Pancreas (tissue), 10 donors: ENCODE data around the gene SF3A1. TPM values are rescaled to one million over a fixed set of nuclear protein-coding genes. Genes with fewer than 3 reads are reported as not detected.

Experiments
- ATAC-seq, 4 donors: fragments of 200-7000 bp; cut with Tn5 transposase; one replicate each; pipeline versions ENCODE4 v1.8.0 to v1.9.1; 2020; ENCODE audit warnings: mild to moderate bottlenecking in 4 of 4, moderate library complexity in 4 of 4
- DNase-seq, 6 donors: peaks; one replicate each; pipeline ENCODE4 v3.0.0-alpha.2; 2020
- FAIRE-seq: peaks from 2 replicates; lab custom pipeline; 2012; peaks lifted over from hg19 to GRCh38; lab: Jason Lieb, UNC
- H3K27ac ChIP-seq, 4 donors: fragments of 200-600 bp; sonication (generic); 1 replicate in 3 of 4; 2 replicates in 1 of 4; pipeline versions ENCODE4 v1.5.0 to v1.8.0; 2020
- H3K27me3 ChIP-seq, 4 donors: fragments of 200-600 bp; one replicate each; pipeline ENCODE4 v1.8.0; 2021
- H3K36me3 ChIP-seq, 3 donors: fragments of 200-600 bp; sonication (generic) in 1 of 3; one replicate each; pipeline versions ENCODE4 v1.5.0 to v1.8.0; 2020 to 2021
- H3K4me1 ChIP-seq, 3 donors: fragments of 200-600 bp; one replicate each; pipeline ENCODE4 v1.8.0; 2021
- H3K4me3 ChIP-seq, 4 donors: fragments of 200-600 bp; sonication (generic) in 2 of 4; one replicate each; pipeline versions ENCODE4 v1.5.0 to v1.8.0; 2020 to 2021
- H3K9me3 ChIP-seq, 4 donors: fragments of 200-600 bp; one replicate each; pipeline ENCODE4 v1.8.0; 2021
- CTCF ChIP-seq, 4 donors: fragments of 200-600 bp; sonication (generic) in 3 of 4; IDR thresholded peaks; one replicate each; pipeline versions ENCODE4 v1.5.0 to v1.8.0; 2021; ENCODE audit warnings: antibody characterized with exemption in 4 of 4
- WGBS, 2 donors: extraction: QIAGEN DNeasy Blood & Tissue Kit; methylation state at CpG; one replicate each; pipeline ENCODE4 v1.1.7; 2013; 5-methylcytosine and 5-hydroxymethylcytosine counted together
- intact Hi-C, 3 donors: fragments of 100-400 bp; cut with DNase I; formaldehyde crosslinking; loops; one replicate each; pipeline versions ENCODE4 v1.11.1 to v1.14.2; 2022
- polyA plus RNA-seq, 2 donors: library from polyadenylated mRNA; stranded (reverse); fragments of 200-250 nt; gene quantifications; one replicate each; pipeline ENCODE4 v1.2.3, GENCODE V29; 2013
- total RNA-seq, 6 donors: library from RNA; stranded (reverse); fragmentation: NEBNext Ultra II Directional in 4 of 6; extraction: Animal tissue kit (Norgen Biotek cat#: 25700) in 4 of 6; gene quantifications; one replicate each; pipeline versions ENCODE4 v1.2.1 to v1.2.4, GENCODE V29; 2021 to 2023
- donor health status: healthy with polysubstance abuse.
- donor health status: DM: no; HTN: no; CAD: no; lungs with moderate emphysema.
- donor health status: DM: no; HTN: no; CAD: no.
- donor health status: control.
- donor health status: control.
- donor health status: Bipolar disorder and iron deficiency.
- donor health status: DM: yes; HTN: yes; CAD: no.
- donor health status: DM: no; HTN: no; CAD: no.
- donor health status: DM: no; HTN: no; CAD: no.
- donor health status: DM: yes; HTN: yes; CAD: no.

Gene SF3A1
- total and polyA plus RNA-seq, 8 donors = 19.2 to 102 (median 85.8) TPM

GRCh38 chr22:30351226-30351625 lies 5.5 kb downstream of the SF3A1 start:
- 96% methylated on average over 3 of the region's 3 CpGs for WGBS, 2 donors
- peaks cover 0 to 35% (median 15%) of the 10 kb centered on the region in 3 donors for H3K36me3 ChIP-seq
- H3K27ac ChIP-seq = no peak overlapping the region
- DNase-seq (no peak), ATAC-seq (no peak), FAIRE-seq (no peak)
- TF ChIP-seq CTCF (IDR thresholded peaks at IDR 0.05) = no peak
- H3K4me1 ChIP-seq = peaks cover 0 to 22% (median 10%) of the 10 kb centered on the region in 3 donors
- H3K9me3 ChIP-seq = no peaks in the 10 kb centered on the region
- intact Hi-C loops = no loop called here
- no peak overlapping the region for H3K4me3 ChIP-seq
- no peaks in the 10 kb centered on the region for H3K27me3 ChIP-seq

GRCh38 chr22:30348809-30349208 lies 7.9 kb downstream of the SF3A1 start:
- intact Hi-C loops = no loop called here
- WGBS, 2 donors = 90 to 92% methylated on average over 4 of the region's 4 CpGs
- ATAC-seq (no peak), DNase-seq (no peak), FAIRE-seq (no peak)
- H3K36me3 ChIP-seq = peaks cover 8 to 59% (median 35%) of the 10 kb centered on the region in 3 donors
- H3K27me3 ChIP-seq = no peaks in the 10 kb centered on the region
- no peak overlapping the region for H3K27ac ChIP-seq
- peaks cover 0 to 4% (median 0%) of the 10 kb centered on the region in 3 donors for H3K4me1 ChIP-seq
- TF ChIP-seq CTCF (IDR thresholded peaks at IDR 0.05) = no peak
- no peak overlapping the region for H3K4me3 ChIP-seq
- H3K9me3 ChIP-seq = no peaks in the 10 kb centered on the region

GRCh38 chr22:30348404-30348803 lies 8.3 kb downstream of the SF3A1 start:
- Histone ChIP-seq H3K27ac (no peak overlapping the region), H3K4me1 (no peaks in the 10 kb centered on the region), H3K27me3 (no peaks in the 10 kb centered on the region), H3K36me3 (peaks cover 8 to 63% (median 39%) of the 10 kb centered on the region in 3 donors), H3K4me3 (no peak overlapping the region), H3K9me3 (no peaks in the 10 kb centered on the region)
- no peak for FAIRE-seq
- DNase-seq = no peak
- no peak for TF ChIP-seq CTCF (IDR thresholded peaks at IDR 0.05)
- no peak for ATAC-seq
- intact Hi-C loops = no loop called here
- 88 to 94% methylated on average over 4 of the region's 4 CpGs for WGBS, 2 donors

- Histone ChIP-seq H3K27me3 (no peaks in the 10 kb centered on the region), H3K4me1 (no peaks in the 10 kb centered on the region), H3K36me3 (peaks cover 14 to 68% (median 41%) of the 10 kb centered on the region in 3 donors), H3K27ac (no peak overlapping the region), H3K9me3 (no peaks in the 10 kb centered on the region), H3K4me3 (no peak overlapping the region)
- intact Hi-C loops = no loop called here
- no peak for TF ChIP-seq CTCF (IDR thresholded peaks at IDR 0.05)
- DNase-seq (no peak), FAIRE-seq (no peak), ATAC-seq (no peak)
- 65 to 74% methylated on average over 5 of the region's 5 CpGs for WGBS, 2 donors
Measured at GRCh38 chr22:30347255-30347892, 9.3 kb downstream of the SF3A1 start.

- H3K9me3 ChIP-seq = no peaks in the 10 kb centered on the region
- H3K4me1 ChIP-seq = no peaks in the 10 kb centered on the region
- H3K27me3 ChIP-seq = no peaks in the 10 kb centered on the region
- WGBS, 2 donors = 87 to 90% methylated on average over 13 of the region's 13 CpGs
- no peak overlapping the region for H3K27ac ChIP-seq
- ATAC-seq = no peak
- no peak for FAIRE-seq
- H3K4me3 ChIP-seq = no peak overlapping the region
- intact Hi-C loops = no loop called here
- DNase-seq = no peak
- no peak for TF ChIP-seq CTCF (IDR thresholded peaks at IDR 0.05)
- peaks cover 23 to 73% (median 59%) of the 10 kb centered on the region in 3 donors for H3K36me3 ChIP-seq
Measured at GRCh38 chr22:30344447-30345200, 12.1 kb downstream of the SF3A1 start.
